Gastroesophageal sphincter (tissue), 4 donors: Measurements from ENCODE around the gene TAT. TPM values are rescaled to one million over a fixed set of nuclear protein-coding genes. Genes with fewer than 3 reads are reported as not detected.

Experiments
- ATAC-seq: fragments of 150-250 bp; one replicate; pipeline ENCODE4 v1.9.1; 2016; ENCODE audit warnings: mild to moderate bottlenecking, moderate library complexity
- H3K27ac ChIP-seq, 4 donors: fragments of 200-600 bp; sonication (generic) in 3 of 4; 1 replicate in 3 of 4; 2 replicates in 1 of 4; pipeline ENCODE4 v1.5.1; 2016 to 2019
- H3K27me3 ChIP-seq: fragments of 200-600 bp; sonication (generic); one replicate; pipeline ENCODE4 v1.5.1; 2019
- H3K36me3 ChIP-seq, 2 donors: fragments of 200-600 bp; sonication (generic); one replicate each; pipeline ENCODE4 v1.5.1; 2019; ENCODE audit warnings: control low read depth in 1 of 2
- H3K4me1 ChIP-seq, 3 donors: fragments of 200-600 bp; sonication (generic); 1 replicate in 2 of 3; 2 replicates in 1 of 3; pipeline ENCODE4 v1.5.1; 2016 to 2019; ENCODE audit warnings: control low read depth in 2 of 3
- H3K4me3 ChIP-seq, 2 donors: fragments of 200-600 bp; sonication (generic); one replicate each; pipeline ENCODE4 v1.5.1; 2019; ENCODE audit warnings: mild to moderate bottlenecking in 1 of 2, moderate library complexity in 1 of 2
- H3K9me3 ChIP-seq, 3 donors: fragments of 200-600 bp; sonication (generic); one replicate each; pipeline ENCODE4 v1.5.1; 2017 to 2019; ENCODE audit warnings: control low read depth in 2 of 3
- CTCF ChIP-seq, 4 experiments: fragments of 200-600 bp in 2 of 4; fragments of 450-650 bp in 2 of 4; sonication (generic) in 1 of 4; IDR thresholded peaks; one replicate each; pipeline ENCODE4 v1.5.1; 2017 to 2019; ENCODE audit warnings: antibody characterized with exemption in 4 of 4, mild to moderate bottlenecking in 2 of 4, moderate library complexity in 2 of 4
- EP300 ChIP-seq: sonication (generic); formaldehyde crosslinking; IDR thresholded peaks from one replicate; pipeline ENCODE4 v1.6.1; 2017; ENCODE audit warnings: antibody characterized with exemption, mild to moderate bottlenecking
- POLR2A ChIP-seq, 2 donors: fragments of 450-650 bp; IDR thresholded peaks; one replicate each; pipeline ENCODE4 v1.6.1; 2017; ENCODE audit warnings: antibody characterized with exemption in 2 of 2, mild to moderate bottlenecking in 2 of 2, moderate library complexity in 1 of 2
- POLR2AphosphoS5 ChIP-seq: sonication (generic); formaldehyde crosslinking; IDR thresholded peaks from one replicate; pipeline ENCODE4 v1.6.1; 2017; ENCODE audit warnings: antibody characterized with exemption
- WGBS, 2 donors: methylation state at CpG; one replicate each; pipeline ENCODE4 v1.1.5; 2018; ENCODE audit warnings: low coverage in 1 of 2; 5-methylcytosine and 5-hydroxymethylcytosine counted together
- total RNA-seq, 4 donors: library from RNA; depleted of rRNA; stranded (reverse); fragments of >200 nt; gene quantifications; one replicate each; pipeline ENCODE4 v1.1.0, GENCODE V29; 2016

TAT gene
- total RNA-seq, 4 donors from 2014 or later = not detected

GRCh38 chr16:71570144-71570543, 6.7 kb downstream of the TAT start:
- Histone ChIP-seq H3K27me3 (no peaks in the 10 kb centered on the region), H3K4me1 (no peaks in the 10 kb centered on the region), H3K4me3 (no peak overlapping the region), H3K36me3 (no peaks in the 10 kb centered on the region), H3K27ac (no peak overlapping the region), H3K9me3 (no peaks in the 10 kb centered on the region)
- TF ChIP-seq POLR2A (IDR thresholded peaks at IDR 0.05) (no peak), POLR2AphosphoS5 (no peak), CTCF (IDR thresholded peaks at IDR 0.05) (no peak), EP300 (no peak)
- ATAC-seq = no peak
- 86 to 92% methylated on average over 5 to 6 of the region's 8 CpGs for WGBS, 2 donors

- H3K4me1 ChIP-seq = no peaks in the 10 kb centered on the region
- no peaks in the 10 kb centered on the region for H3K36me3 ChIP-seq
- no peaks in the 10 kb centered on the region for H3K27me3 ChIP-seq
- 82 to 83% methylated on average over 1 to 3 of the region's 4 CpGs for WGBS, 2 donors
- no peak for TF ChIP-seq EP300
- no peaks in the 10 kb centered on the region for H3K9me3 ChIP-seq
- no peak overlapping the region for H3K27ac ChIP-seq
- no peak for ATAC-seq
- no peak overlapping the region for H3K4me3 ChIP-seq
Observed at GRCh38 chr16:71569621-71570020, 7.3 kb downstream of the TAT start.

GRCh38 chr16:71568551-71568950, 8.3 kb downstream of the TAT start:
- WGBS, 2 donors = 20 to 40% methylated on average over 1 to 4 of the region's 4 CpGs
- Histone ChIP-seq H3K4me1 (peaks cover 0 to 7% (median 0%) of the 10 kb centered on the region in 3 donors), H3K4me3 (no peak overlapping the region), H3K27me3 (no peaks in the 10 kb centered on the region), H3K27ac (no peak overlapping the region), H3K9me3 (no peaks in the 10 kb centered on the region), H3K36me3 (no peaks in the 10 kb centered on the region)
- TF ChIP-seq EP300 (no peak), POLR2A (IDR thresholded peaks at IDR 0.05) (no peak), CTCF (IDR thresholded peaks at IDR 0.05) (no peak), POLR2AphosphoS5 (no peak)
- no peak for ATAC-seq

- Histone ChIP-seq H3K4me1 (peaks cover 0 to 7% (median 0%) of the 10 kb centered on the region in 3 donors), H3K27ac (no peak overlapping the region), H3K9me3 (no peaks in the 10 kb centered on the region), H3K4me3 (no peak overlapping the region), H3K27me3 (no peaks in the 10 kb centered on the region), H3K36me3 (no peaks in the 10 kb centered on the region)
- 87% methylated on average over 2 of the region's 8 CpGs; no CpG with 5 or more reads in 1 of the 2 donors for WGBS, 2 donors
- no peak for ATAC-seq
- TF ChIP-seq EP300 (no peak), POLR2AphosphoS5 (no peak), POLR2A (IDR thresholded peaks at IDR 0.05) (no peak), CTCF (IDR thresholded peaks at IDR 0.05) (no peak)
Observed at GRCh38 chr16:71567931-71568330, 9.0 kb downstream of the TAT start.

GRCh38 chr16:71565812-71566700, 10.8 kb downstream of the TAT start:
- Histone ChIP-seq H3K36me3 (no peaks in the 10 kb centered on the region), H3K27ac (peak overlapping the region in 1 of 4 donors; percentile 72), H3K27me3 (no peaks in the 10 kb centered on the region), H3K9me3 (no peaks in the 10 kb centered on the region), H3K4me3 (no peak overlapping the region), H3K4me1 (peaks cover 0 to 7% (median 0%) of the 10 kb centered on the region in 3 donors)
- ATAC-seq = no peak
- WGBS, 2 donors = 39 to 45% methylated on average over 6 to 7 of the region's 9 CpGs
- TF ChIP-seq POLR2A (IDR thresholded peaks at IDR 0.05) = no peak
- no peak for TF ChIP-seq POLR2AphosphoS5
- TF ChIP-seq CTCF (IDR thresholded peaks at IDR 0.05) = no peak
- TF ChIP-seq EP300 = no peak
